ENCODE measurements around the gene TOGARAM2. TPM values are rescaled to one million over a fixed set of nuclear protein-coding genes. Genes with fewer than 3 reads are reported as not detected.

The TOGARAM2 gene
- total RNA-seq, 4 donors from 2014 or later, result 1.5 to 3.8 (median 1.9) TPM

DNA sequence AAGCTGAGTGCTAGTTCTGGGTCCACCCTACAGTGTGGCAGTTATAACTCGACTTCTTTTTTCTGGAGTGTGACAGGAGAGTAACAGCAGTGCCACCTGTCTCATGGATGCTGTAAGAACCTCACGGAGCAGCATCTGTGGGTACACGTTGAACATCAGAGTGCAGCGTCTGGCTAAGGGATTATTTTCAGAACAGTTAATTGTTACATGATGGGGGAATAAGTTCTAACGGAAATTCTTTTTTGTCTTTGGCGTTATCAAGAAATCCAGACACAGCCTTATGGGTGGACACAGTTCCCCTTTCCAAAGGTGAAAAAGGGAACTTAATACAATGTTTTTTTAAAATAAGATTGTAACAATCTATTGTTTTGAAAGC lies 28.3 kb upstream of the TOGARAM2 start:
- no peak overlapping the region for H3K4me3 ChIP-seq
- TF ChIP-seq EP300 (IDR thresholded peaks at IDR 0.05), result no peak
- TF ChIP-seq POLR2A (IDR thresholded peaks at IDR 0.05), result no peak
- no peak for TF ChIP-seq POLR2AphosphoS5 (IDR thresholded peaks at IDR 0.05)
- no peak for TF ChIP-seq CTCF (IDR thresholded peaks at IDR 0.05)
- no peaks in the 10 kb centered on the region for H3K4me1 ChIP-seq
- H3K27me3 ChIP-seq, result no peaks in the 10 kb centered on the region
- peak overlapping the region in 2 of 4 donors; percentile 2 to 35 for H3K27ac ChIP-seq
- whole genome bisulfite sequencing, 2 donors (ENCODE audit: low coverage in 1 of 2), result 41 to 50% methylated on average over 3 to 6 of the region's 6 CpGs
- no peak for ATAC-seq
- H3K36me3 ChIP-seq, result peaks cover 0 to 20% of the 10 kb centered on the region in 2 donors
- H3K9me3 ChIP-seq, result no peaks in the 10 kb centered on the region

GRCh38 chr2:28955467-28955866 lies 25.6 kb upstream of the TOGARAM2 start:
- H3K36me3 ChIP-seq, result no peaks in the 10 kb centered on the region
- H3K9me3 ChIP-seq, result no peaks in the 10 kb centered on the region
- no peak for ATAC-seq
- no peaks in the 10 kb centered on the region for H3K27me3 ChIP-seq
- H3K4me3 ChIP-seq, result no peak overlapping the region
- H3K4me1 ChIP-seq, result peaks cover 0 to 10% (median 0%) of the 10 kb centered on the region in 3 donors
- no peak overlapping the region for H3K27ac ChIP-seq
- 48 to 61% methylated on average over 4 to 5 of the region's 5 CpGs for WGBS, 2 donors (ENCODE audit: low coverage in 1 of 2)
- TF ChIP-seq EP300 (IDR thresholded peaks at IDR 0.05) (no peak), POLR2A (IDR thresholded peaks at IDR 0.05) (no peak), POLR2AphosphoS5 (IDR thresholded peaks at IDR 0.05) (no peak)

DNA sequence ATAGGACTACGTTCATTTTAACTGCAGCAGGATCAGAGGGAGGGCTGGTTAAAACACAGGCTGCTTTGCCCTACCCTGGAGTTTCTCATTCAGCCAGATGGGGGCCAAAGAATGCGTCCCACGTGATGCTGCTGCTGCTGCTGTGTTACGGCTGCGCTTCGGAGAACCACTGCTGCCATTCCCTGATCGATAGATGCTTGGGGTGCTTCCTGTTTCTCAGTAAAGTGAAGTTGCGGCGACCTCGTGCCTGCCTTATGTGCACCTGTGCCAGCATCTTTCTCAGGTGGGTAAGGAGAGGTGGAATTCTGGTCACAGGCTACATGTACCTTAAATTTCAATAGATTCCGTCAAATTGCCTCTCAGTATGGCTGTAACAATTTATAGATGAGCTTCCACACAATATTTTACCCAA lies 24.7 kb upstream of the TOGARAM2 start:
- WGBS, 2 donors (ENCODE audit: low coverage in 1 of 2), result 0% methylated on average over 1 to 2 of the region's 11 CpGs
- no peaks in the 10 kb centered on the region for H3K9me3 ChIP-seq
- peaks cover 0 to 10% (median 0%) of the 10 kb centered on the region in 3 donors for H3K4me1 ChIP-seq
- H3K4me3 ChIP-seq, result no peak overlapping the region
- H3K27me3 ChIP-seq, result no peaks in the 10 kb centered on the region
- ATAC-seq, result no peak
- H3K27ac ChIP-seq, result no peak overlapping the region
- no peaks in the 10 kb centered on the region for H3K36me3 ChIP-seq
- peak in 2 of 4 experiments; percentile 22 to 23 for TF ChIP-seq CTCF (IDR thresholded peaks at IDR 0.05)
- no peak for TF ChIP-seq POLR2AphosphoS5 (IDR thresholded peaks at IDR 0.05)

GRCh38 chr2:28956890-28957289 lies 24.2 kb upstream of the TOGARAM2 start:
- no peaks in the 10 kb centered on the region for H3K9me3 ChIP-seq
- H3K36me3 ChIP-seq, result no peaks in the 10 kb centered on the region
- H3K4me1 ChIP-seq, result peaks cover 0 to 10% (median 0%) of the 10 kb centered on the region in 3 donors
- 35 to 62% methylated on average over 7 to 13 of the region's 15 CpGs for WGBS, 2 donors (ENCODE audit: low coverage in 1 of 2)
- TF ChIP-seq CTCF (IDR thresholded peaks at IDR 0.05) (peak; percentile 3 to 51 (median 39)), POLR2AphosphoS5 (IDR thresholded peaks at IDR 0.05) (no peak), EP300 (IDR thresholded peaks at IDR 0.05) (no peak), POLR2A (IDR thresholded peaks at IDR 0.05) (no peak)
- H3K27ac ChIP-seq, result no peak overlapping the region
- H3K4me3 ChIP-seq, result no peak overlapping the region
- no peaks in the 10 kb centered on the region for H3K27me3 ChIP-seq
- no peak for ATAC-seq

GRCh38 chr2:28958689-28959088 lies 22.4 kb upstream of the TOGARAM2 start:
- WGBS, 2 donors (ENCODE audit: low coverage in 1 of 2), result 0% methylated on average over 2 to 6 of the region's 9 CpGs
- TF ChIP-seq POLR2A (IDR thresholded peaks at IDR 0.05), result no peak
- TF ChIP-seq CTCF (IDR thresholded peaks at IDR 0.05), result peak; percentile 67 to 88 (median 82)
- Histone ChIP-seq H3K9me3 (no peaks in the 10 kb centered on the region), H3K36me3 (no peaks in the 10 kb centered on the region), H3K4me3 (no peak overlapping the region), H3K27me3 (no peaks in the 10 kb centered on the region), H3K27ac (no peak overlapping the region), H3K4me1 (peaks cover 0 to 10% (median 0%) of the 10 kb centered on the region in 3 donors)
- ATAC-seq, result peak; percentile 87

All from gastroesophageal sphincter (tissue), 4 donors.